GM23338 (cell line): Measurements from ENCODE around the gene HMCES. TPM values are rescaled to one million over a fixed set of nuclear protein-coding genes. Genes with fewer than 3 reads are reported as not detected.

Experiments
- ATAC-seq: fragments of 200-7000 bp; cut with Tn5 transposase; 3 replicates; pipeline ENCODE4 v1.9.1; 2020
- DNase-seq: peaks from one replicate; pipeline ENCODE4 v3.0.0-alpha.2; 2015; ENCODE audit warnings: low spot score
- H2AFZ ChIP-seq: fragments of 200-600 bp; sonication (generic); 2 replicates; pipeline ENCODE4 v1.8.0; 2016; ENCODE audit warnings: antibody characterized with exemption, mild to moderate bottlenecking, moderate library complexity
- H3F3A ChIP-seq: fragments of 200-600 bp; sonication (generic); replicated peaks from 2 replicates; pipeline ENCODE4 v1.8.0; 2017; ENCODE audit warnings: antibody characterized with exemption, mixed run types, low read depth
- H3K27ac ChIP-seq: fragments of 200-600 bp; sonication (generic); 2 replicates; pipeline ENCODE4 v1.6.1; 2016; ENCODE audit warnings: low read depth
- H3K27me3 ChIP-seq: fragments of 200-600 bp; sonication (generic); 2 replicates; pipeline ENCODE4 v1.8.0; 2016; ENCODE audit warnings: mild to moderate bottlenecking, mixed run types, moderate library complexity; ENCODE audit not compliant: insufficient read depth
- H3K36me3 ChIP-seq: fragments of 200-600 bp; sonication (generic); 2 replicates; pipeline ENCODE4 v1.8.0; 2016; ENCODE audit warnings: mild to moderate bottlenecking; ENCODE audit not compliant: insufficient read depth
- H3K4me1 ChIP-seq: fragments of 200-600 bp; sonication (generic); 2 replicates; pipeline ENCODE4 v1.8.0; 2016; ENCODE audit warnings: mild to moderate bottlenecking, moderate library complexity; ENCODE audit not compliant: insufficient read depth
- H3K4me2 ChIP-seq: fragments of 200-600 bp; sonication (generic); 2 replicates; pipeline ENCODE4 v1.7.1; 2017; ENCODE audit warnings: mixed run types
- H3K4me3 ChIP-seq: fragments of 200-600 bp; sonication (generic); 2 replicates; pipeline ENCODE4 v1.6.1; 2016; ENCODE audit warnings: mixed run types
- H3K79me2 ChIP-seq: fragments of 200-600 bp; sonication (generic); replicated peaks from 2 replicates; pipeline ENCODE4 v1.8.0; 2017; ENCODE audit warnings: mild to moderate bottlenecking; ENCODE audit not compliant: insufficient read depth
- H3K9me2 ChIP-seq: fragments of 200-600 bp; sonication (generic); 2 replicates; pipeline ENCODE4 v1.8.0; 2017; ENCODE audit not compliant: insufficient read depth
- H4K20me1 ChIP-seq: fragments of 200-600 bp; sonication (generic); replicated peaks from 2 replicates; pipeline ENCODE4 v1.8.0; 2017; ENCODE audit warnings: mild to moderate bottlenecking; ENCODE audit not compliant: insufficient read depth
- H3K27ac Mint-ChIP-seq: 2 replicates; pipeline ENCODE4 v1.8.0; 2020; ENCODE audit warnings: inconsistent platforms, mild to moderate bottlenecking, moderate library complexity, mixed read lengths
- H3K27me3 Mint-ChIP-seq: 3 replicates; pipeline ENCODE4 v1.8.0; 2022; ENCODE audit warnings: low read depth, mild to moderate bottlenecking, moderate library complexity, mixed read lengths, inconsistent platforms; ENCODE audit not compliant: insufficient read depth, poor library complexity
- H3K36me3 Mint-ChIP-seq: 3 replicates; pipeline ENCODE4 v1.8.0; 2021; ENCODE audit warnings: low read depth, mild to moderate bottlenecking, inconsistent platforms, moderate library complexity, mixed read lengths
- H3K4me1 Mint-ChIP-seq: 3 replicates; pipeline ENCODE4 v1.8.0; 2020; ENCODE audit warnings: mild to moderate bottlenecking, inconsistent platforms, mixed read lengths
- H3K4me3 Mint-ChIP-seq: 3 replicates; pipeline ENCODE4 v1.8.0; 2021; ENCODE audit warnings: moderate library complexity, mild to moderate bottlenecking, inconsistent platforms, mixed read lengths
- H3K9me3 Mint-ChIP-seq: 3 replicates; pipeline ENCODE4 v1.8.0; 2020; ENCODE audit warnings: moderate library complexity, mild to moderate bottlenecking, inconsistent platforms, mixed read lengths
- CREB1 ChIP-seq: fragments of 250-450 bp; sonication (Bioruptor Pico); IDR thresholded peaks from 2 replicates; pipeline ENCODE4 v1.5.0; 2020; ENCODE audit warnings: low read depth, mild to moderate bottlenecking, moderate library complexity
- EZH2 ChIP-seq: fragments of 200-600 bp; sonication (generic); IDR thresholded peaks from one replicate; pipeline ENCODE4 v1.8.0; 2017; ENCODE audit warnings: antibody characterized with exemption, mild to moderate bottlenecking, low read depth; ENCODE audit not compliant: unreplicated experiment
- EZH2phosphoT487 ChIP-seq: fragments of 200-600 bp; sonication (generic); IDR thresholded peaks from one replicate; pipeline ENCODE4 v1.8.1; 2018; ENCODE audit warnings: antibody characterized with exemption; ENCODE audit not compliant: unreplicated experiment
- JUNB ChIP-seq: IDR thresholded peaks from one replicate; pipeline ENCODE4 v1.6.1; 2016; ENCODE audit warnings: antibody characterized with exemption; ENCODE audit not compliant: unreplicated experiment
- NANOG ChIP-seq: IDR thresholded peaks from 2 replicates; pipeline ENCODE4 v1.6.1; 2016; ENCODE audit warnings: antibody characterized with exemption, borderline replicate concordance
- POLR2AphosphoS5 ChIP-seq: IDR thresholded peaks from 2 replicates; pipeline ENCODE4 v1.6.1; 2016; ENCODE audit warnings: antibody characterized with exemption, low read depth
- STAT1 ChIP-seq: IDR thresholded peaks from one replicate; pipeline ENCODE4 v1.6.1; 2016; ENCODE audit warnings: antibody characterized with exemption; ENCODE audit not compliant: unreplicated experiment
- ZNF114 ChIP-seq: fragments of 250-450 bp; sonication (Bioruptor Pico); IDR thresholded peaks from 2 replicates; pipeline ENCODE4 v1.5.0; 2020; ENCODE audit warnings: mild to moderate bottlenecking, moderate library complexity
- ZNF331 ChIP-seq: fragments of 250-450 bp; sonication (Bioruptor Pico); IDR thresholded peaks from 2 replicates; pipeline ENCODE4 v1.5.0; 2020; ENCODE audit warnings: low read depth, mild to moderate bottlenecking, moderate library complexity
- ZNF462 ChIP-seq: fragments of 250-450 bp; sonication (Bioruptor Pico); IDR thresholded peaks from 2 replicates; pipeline ENCODE4 v1.5.0; 2020; ENCODE audit warnings: mild to moderate bottlenecking, moderate library complexity
- polyA plus RNA-seq: library from polyadenylated mRNA; unstranded; fragments of >200 nt; fragmentation: Nextera tagmentation; extraction: Ambion mirVana; gene quantifications from 2 replicates; pipeline ENCODE4 v1.2.1, GENCODE V29; 2016
- total RNA-seq: library from RNA; depleted of rRNA; stranded (reverse); fragments of >200 nt; shearing (Covaris generic); gene quantifications from 2 replicates; pipeline ENCODE4 v1.2.3, GENCODE V29; 2014
- TF ChIP-seq, protein P1 (sequence below), 2 experiments: fragments of 200-600 bp in 1 of 2; sonication (generic) in 1 of 2; conservative IDR thresholded peaks; 2 replicates each; pipeline versions ENCODE4 v1.5.1 to v1.6.1; 2016 to 2017; ENCODE audit warnings: antibody characterized with exemption in 2 of 2, low read depth in 2 of 2, mild to moderate bottlenecking in 2 of 2, moderate library complexity in 1 of 2
- TF ChIP-seq, protein P2 (sequence below): IDR thresholded peaks from 2 replicates; pipeline ENCODE4 v1.6.1; 2016; ENCODE audit warnings: antibody characterized with exemption

The HMCES gene
- total and polyA plus RNA-seq, 2 experiments from 2014 or later, result 36.5 to 44.5 TPM

DNA sequence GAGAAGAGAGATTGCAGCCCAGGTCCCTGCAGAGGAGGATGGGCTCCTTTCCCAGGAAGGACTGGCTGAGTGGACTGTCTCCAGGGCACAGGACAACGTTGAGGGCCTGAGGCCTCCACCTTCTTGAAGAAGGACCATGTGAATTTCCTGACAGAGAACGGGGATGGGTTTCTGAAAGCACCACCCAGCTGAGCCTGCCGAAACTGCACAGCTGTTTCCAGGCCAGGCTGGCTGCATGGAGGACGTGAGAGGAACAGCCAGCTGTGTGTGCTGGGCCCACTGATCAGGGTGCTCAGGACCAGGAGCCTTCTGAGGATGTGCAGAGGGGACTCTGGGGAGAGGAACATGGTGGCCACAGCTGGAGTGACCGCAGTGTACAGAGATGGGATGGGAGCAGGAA is 39.2 kb downstream of the HMCES start (continued):
- TF ChIP-seq STAT1 (no peak), ZNF331 (CRISPR knock-in tag) (no peak)
- TF ChIP-seq, protein P1, sequence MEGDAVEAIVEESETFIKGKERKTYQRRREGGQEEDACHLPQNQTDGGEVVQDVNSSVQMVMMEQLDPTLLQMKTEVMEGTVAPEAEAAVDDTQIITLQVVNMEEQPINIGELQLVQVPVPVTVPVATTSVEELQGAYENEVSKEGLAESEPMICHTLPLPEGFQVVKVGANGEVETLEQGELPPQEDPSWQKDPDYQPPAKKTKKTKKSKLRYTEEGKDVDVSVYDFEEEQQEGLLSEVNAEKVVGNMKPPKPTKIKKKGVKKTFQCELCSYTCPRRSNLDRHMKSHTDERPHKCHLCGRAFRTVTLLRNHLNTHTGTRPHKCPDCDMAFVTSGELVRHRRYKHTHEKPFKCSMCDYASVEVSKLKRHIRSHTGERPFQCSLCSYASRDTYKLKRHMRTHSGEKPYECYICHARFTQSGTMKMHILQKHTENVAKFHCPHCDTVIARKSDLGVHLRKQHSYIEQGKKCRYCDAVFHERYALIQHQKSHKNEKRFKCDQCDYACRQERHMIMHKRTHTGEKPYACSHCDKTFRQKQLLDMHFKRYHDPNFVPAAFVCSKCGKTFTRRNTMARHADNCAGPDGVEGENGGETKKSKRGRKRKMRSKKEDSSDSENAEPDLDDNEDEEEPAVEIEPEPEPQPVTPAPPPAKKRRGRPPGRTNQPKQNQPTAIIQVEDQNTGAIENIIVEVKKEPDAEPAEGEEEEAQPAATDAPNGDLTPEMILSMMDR (conservative IDR thresholded peaks at IDR 0.05; ENCODE audit: low read depth in 2 of 2), result no peak
- TF ChIP-seq, protein P2, sequence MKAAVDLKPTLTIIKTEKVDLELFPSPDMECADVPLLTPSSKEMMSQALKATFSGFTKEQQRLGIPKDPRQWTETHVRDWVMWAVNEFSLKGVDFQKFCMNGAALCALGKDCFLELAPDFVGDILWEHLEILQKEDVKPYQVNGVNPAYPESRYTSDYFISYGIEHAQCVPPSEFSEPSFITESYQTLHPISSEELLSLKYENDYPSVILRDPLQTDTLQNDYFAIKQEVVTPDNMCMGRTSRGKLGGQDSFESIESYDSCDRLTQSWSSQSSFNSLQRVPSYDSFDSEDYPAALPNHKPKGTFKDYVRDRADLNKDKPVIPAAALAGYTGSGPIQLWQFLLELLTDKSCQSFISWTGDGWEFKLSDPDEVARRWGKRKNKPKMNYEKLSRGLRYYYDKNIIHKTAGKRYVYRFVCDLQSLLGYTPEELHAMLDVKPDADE, result no peak

GRCh38 chr3:129318921-129319320 is 40.3 kb downstream of the HMCES start:
- DNase-seq (no peak), ATAC-seq (no peak)
- Mint-ChIP-seq H3K27ac (no peak overlapping the region), H3K27me3 (peaks cover 14% of the 10 kb centered on the region), H3K4me3 (peak overlapping the region; percentile 20; the same call in 1 of the 3 replicates), H3K9me3 (no peaks in the 10 kb centered on the region), H3K36me3 (peaks cover 4% of the 10 kb centered on the region; the same call in 2 of the 3 replicates), H3K4me1 (peaks cover 7% of the 10 kb centered on the region)
- H3K9me2 ChIP-seq, result no peaks in the 10 kb centered on the region
- H3K4me3 ChIP-seq, result no peak overlapping the region
- H3F3A ChIP-seq, result no peaks in the 10 kb centered on the region
- H2AFZ ChIP-seq, result no peak overlapping the region
- H3K4me1 ChIP-seq, result peaks cover 7% of the 10 kb centered on the region
- H3K4me2 ChIP-seq, result no peak overlapping the region
- H4K20me1 ChIP-seq, result no peaks in the 10 kb centered on the region
- no peaks in the 10 kb centered on the region for H3K27me3 ChIP-seq
- H3K79me2 ChIP-seq, result peaks cover 11% of the 10 kb centered on the region
- TF ChIP-seq ZNF114 (CRISPR knock-in tag) (no peak), JUNB (no peak), POLR2AphosphoS5 (no peak), NANOG (no peak), STAT1 (no peak), ZNF331 (CRISPR knock-in tag) (no peak), CREB1 (no peak), EZH2 (no peak), ZNF462 (no peak), EZH2phosphoT487 (no peak)
- TF ChIP-seq, protein P2, result no peak
- H3K36me3 ChIP-seq, result no peaks in the 10 kb centered on the region
- no peak overlapping the region for H3K27ac ChIP-seq
